DLD1 (cell line): ENCODE measurements around the gene KPNA6.
"Not testable (repeated sequence)": the region's sequence is repeated elsewhere in the genome, so short reads cannot be mapped to it uniquely, and the experiment has no call there.

Source experiments
- in situ Hi-C: cut with HindIII; loops from 2 replicates; pipeline ENCODE4 v1.10.0; 2017; ENCODE audit warnings: low sequenced_read_pairs

The KPNA6 gene

GRCh38 chr1:32107742-32108661 is at the start of gene KPNA6:
Gene KPNA6 (plus strand): TSS chr1:32108056. CDS start chr1:32108131, 75 bp downstream.
- in situ Hi-C loops = no loop called here

GRCh38 chr1:32060914-32061313 is 46.9 kb upstream of the KPNA6 start:
- in situ Hi-C loops = no loop called here

GRCh38 chr1:32062867-32063230 is 45.0 kb upstream of the KPNA6 start:
- in situ Hi-C loops = no loop called here

GRCh38 chr1:32063261-32063681 is 44.6 kb upstream of the KPNA6 start:
- in situ Hi-C loops = no loop called here

GRCh38 chr1:32065613-32066488 is 42.0 kb upstream of the KPNA6 start:
- in situ Hi-C loops = not testable (repeated sequence)

DNA sequence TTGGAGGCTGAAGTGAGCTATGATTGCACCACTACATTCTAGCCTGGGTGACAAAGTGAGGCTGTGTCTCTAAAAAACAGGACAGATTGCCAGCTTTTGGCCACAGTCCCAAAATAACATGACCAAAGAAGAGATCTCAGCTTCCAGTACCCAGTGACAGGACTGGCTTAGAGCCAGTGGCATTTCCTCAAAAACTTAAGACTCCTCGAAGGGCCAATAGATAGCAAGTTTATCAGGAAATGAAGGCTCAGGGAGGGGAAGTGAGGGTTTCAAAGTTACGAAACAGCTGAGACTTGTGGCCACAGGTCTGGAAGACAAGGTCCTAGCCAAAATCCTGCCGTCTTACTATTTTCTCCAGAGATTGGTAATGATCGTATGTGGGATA is 41.4 kb upstream of the KPNA6 start:
- in situ Hi-C loops = no loop called here

GRCh38 chr1:32068957-32069588 is 38.8 kb upstream of the KPNA6 start:
- in situ Hi-C loops = no loop called here

DNA sequence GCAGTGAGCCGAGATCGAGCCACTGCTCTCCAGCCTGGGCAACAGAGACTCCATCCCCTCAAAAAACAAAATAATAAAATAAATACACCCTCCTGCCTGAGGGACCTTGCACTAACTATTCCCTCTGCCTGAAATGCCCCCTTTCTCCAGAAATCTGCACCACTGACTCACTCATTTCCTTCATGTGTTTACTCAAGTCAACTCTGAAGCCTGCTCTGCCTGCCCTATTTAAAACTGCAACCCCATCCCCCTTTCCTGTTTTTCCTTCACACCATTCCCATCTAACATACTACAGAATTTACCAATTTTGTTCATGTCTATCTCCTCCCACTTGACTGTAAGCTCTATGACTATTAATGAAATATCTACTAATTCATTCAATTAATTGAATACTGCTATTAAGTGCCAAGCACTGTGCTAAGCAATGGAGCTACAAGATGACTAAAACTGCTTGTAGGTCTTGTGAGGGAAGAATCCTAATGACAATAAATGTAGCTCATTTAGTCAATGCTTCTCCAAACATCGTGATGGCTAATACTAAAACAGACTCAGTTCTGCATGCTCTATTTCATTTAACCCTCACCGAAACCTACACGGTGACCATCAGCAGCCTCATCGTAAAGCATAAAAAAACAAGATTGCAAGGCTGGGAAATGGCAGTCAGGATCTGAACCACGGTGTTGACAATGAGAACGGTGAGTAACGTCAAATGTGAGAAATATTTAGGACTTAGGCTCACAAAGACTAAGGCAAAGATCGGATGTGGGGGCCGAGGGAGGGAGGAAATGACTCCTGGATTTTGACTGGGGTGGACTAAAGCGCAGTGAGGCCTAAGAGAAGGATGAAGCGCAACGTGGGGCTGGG is 35.9 kb upstream of the KPNA6 start:
- in situ Hi-C loops = no loop called here

DNA sequence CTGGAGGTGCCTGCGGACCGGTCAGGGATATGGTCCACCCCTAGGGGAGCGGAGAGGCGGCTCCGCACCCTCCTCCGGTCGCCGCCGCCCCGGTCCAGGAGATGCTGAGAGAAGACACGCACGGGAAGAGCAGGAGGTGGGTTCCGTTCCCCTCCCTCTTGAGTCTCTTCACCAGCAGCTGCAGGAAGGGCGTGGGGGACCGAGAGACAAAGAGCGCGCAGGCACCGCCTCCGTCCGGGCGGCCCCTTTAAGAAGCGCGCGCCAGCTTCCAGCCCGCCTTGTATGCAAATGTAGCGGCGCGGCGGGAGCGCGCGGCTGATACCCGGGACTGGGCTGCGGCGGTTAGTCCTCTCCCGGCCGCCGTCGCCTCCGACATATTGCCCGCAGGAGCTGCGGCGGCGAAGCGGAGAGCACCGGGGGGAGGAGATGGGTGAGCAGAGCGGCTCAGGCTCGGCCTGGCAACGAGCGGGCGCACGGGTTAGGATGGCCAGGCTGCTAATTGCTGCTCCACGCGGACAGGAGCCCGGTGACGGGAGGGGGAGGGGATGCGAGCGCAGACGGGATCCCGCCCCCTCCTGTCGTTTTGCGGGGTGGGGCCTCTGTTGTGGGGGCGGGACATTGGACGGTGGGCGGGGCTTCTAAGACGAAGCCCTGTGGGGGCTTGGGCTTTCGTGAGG is 35.1 kb upstream of the KPNA6 start, which contains the start of gene TMEM39B:
TSS of gene TMEM39B (plus strand) at position 318 of the 677 bp plus-strand sequence. CDS start at position 427, 109 bp downstream.
- in situ Hi-C loops = no loop called here

DNA sequence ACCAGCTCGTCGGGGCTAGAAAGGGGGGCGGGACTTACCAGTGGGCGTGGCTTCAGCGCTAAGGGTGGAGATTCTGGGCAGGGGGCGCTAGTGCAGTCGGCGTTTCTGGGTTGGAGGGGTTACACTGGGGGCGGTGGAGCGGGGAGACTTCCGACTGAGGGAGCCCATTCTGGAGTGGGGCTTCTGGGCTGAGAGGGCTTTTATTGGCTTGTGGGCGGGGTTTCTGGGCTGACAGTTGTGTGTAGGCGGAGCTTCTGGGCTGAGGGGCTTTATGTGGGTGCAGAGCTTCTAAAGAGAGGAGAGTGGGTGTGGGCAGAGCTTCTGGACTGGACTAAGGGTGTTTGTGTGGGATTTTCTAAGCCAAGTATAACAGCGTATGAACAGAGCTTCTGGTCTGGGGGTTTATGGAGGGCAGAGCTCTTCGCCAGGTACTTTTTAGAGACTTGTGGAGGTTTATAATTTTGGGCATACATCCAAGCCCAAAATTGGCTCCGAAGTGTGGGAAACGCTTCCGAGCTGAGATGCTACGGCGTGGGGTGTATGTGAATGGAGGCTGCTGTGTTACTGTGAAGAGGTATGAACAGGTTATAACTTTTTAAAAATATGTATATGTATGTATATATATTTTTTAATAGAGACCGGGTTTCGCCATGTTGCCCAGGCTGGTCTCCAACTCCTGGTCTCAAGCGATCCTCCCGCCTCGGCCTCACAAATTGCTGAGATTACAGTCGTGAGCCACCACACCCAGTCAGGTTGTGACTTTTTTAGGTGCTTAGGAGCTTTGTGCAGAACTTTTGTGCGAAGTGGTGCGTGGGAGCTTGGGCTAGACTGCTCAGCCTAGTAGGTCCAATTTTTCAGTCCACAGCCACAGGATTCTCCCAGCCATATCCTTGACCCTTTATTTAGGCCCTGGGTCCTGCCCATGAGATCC is 34.3 kb upstream of the KPNA6 start:
- in situ Hi-C loops = no loop called here

DNA sequence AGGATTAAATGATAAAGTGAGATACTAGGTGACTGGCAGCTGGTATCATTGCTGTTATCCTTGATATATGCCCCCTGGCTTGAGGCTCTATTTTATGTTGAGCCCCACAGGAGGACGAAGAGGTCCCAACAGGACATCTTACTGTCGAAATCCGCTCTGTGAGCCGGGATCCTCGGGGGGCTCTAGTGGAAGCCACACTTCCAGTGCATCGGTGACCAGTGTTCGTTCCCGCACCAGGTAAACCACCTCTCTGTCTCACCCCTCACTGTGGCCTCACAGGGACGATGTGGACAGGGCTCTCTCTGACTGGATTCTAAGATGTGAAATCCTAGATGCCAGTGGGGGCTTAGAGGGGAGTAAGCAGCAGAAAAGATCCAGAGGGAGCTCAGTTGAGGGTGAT is 33.0 kb upstream of the KPNA6 start:
- in situ Hi-C loops = no loop called here

DNA sequence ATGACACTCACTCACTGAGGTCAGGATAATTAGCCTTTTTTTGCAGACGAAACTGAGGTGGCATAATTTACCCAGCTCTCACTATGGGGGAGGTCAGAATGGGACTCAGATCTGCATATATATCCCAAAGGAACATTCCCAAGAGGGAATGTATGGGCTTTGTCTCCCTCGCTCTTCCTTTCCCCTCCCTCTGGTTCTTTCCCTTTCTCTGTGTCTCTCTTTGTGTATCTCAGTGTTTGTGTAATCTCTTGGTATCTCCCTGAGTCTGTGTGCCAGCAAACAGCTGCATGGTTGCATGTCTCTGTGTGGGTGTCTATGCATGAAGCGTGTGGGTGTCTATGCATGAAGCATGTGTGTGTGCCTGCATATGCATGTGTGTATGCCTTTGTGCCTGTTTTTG is 30.4 kb upstream of the KPNA6 start:
- in situ Hi-C loops = no loop called here

DNA sequence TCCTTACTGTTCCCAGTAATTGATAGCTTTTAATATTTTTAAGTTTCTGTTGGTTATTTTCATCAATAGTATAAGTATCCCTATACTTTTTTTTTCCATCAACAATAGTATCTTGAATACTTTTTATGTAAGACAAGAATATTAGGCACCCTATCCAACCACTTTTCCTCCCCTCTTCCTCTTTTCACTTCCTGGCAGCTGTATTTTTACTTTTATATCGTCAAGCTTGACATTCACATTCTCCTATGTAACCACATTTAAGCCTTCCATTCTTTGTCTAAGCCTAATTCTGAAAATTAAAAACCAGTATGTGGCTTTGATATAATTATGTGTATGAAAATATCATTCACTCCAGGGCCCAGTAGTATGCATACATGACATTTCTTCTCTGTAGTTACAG is 25.8 kb upstream of the KPNA6 start:
- in situ Hi-C loops = no loop called here

- in situ Hi-C loops = not testable (repeated sequence)
Observed at GRCh38 chr1:32086381-32086780, 21.5 kb upstream of the KPNA6 start.

- in situ Hi-C loops = no loop called here
Observed at GRCh38 chr1:32091176-32091575, 16.7 kb upstream of the KPNA6 start.

DNA sequence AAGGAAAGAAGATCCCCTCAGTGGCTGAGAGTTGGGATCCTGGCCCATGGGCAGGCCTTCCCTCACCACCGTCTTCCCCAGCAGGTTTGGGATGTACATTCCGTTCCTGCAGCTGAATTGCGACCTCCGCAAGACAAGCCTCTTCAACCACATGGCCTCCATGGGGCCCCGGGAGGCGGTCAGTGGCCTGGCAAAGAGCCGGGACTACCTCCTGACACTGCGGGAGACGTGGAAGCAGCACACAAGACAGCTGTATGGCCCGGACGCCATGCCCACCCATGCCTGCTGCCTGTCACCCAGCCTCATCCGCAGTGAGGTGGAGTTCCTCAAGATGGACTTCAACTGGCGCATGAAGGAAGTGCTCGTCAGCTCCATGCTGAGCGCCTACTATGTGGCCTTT is 16.3 kb upstream of the KPNA6 start:
- in situ Hi-C loops = no loop called here

DNA sequence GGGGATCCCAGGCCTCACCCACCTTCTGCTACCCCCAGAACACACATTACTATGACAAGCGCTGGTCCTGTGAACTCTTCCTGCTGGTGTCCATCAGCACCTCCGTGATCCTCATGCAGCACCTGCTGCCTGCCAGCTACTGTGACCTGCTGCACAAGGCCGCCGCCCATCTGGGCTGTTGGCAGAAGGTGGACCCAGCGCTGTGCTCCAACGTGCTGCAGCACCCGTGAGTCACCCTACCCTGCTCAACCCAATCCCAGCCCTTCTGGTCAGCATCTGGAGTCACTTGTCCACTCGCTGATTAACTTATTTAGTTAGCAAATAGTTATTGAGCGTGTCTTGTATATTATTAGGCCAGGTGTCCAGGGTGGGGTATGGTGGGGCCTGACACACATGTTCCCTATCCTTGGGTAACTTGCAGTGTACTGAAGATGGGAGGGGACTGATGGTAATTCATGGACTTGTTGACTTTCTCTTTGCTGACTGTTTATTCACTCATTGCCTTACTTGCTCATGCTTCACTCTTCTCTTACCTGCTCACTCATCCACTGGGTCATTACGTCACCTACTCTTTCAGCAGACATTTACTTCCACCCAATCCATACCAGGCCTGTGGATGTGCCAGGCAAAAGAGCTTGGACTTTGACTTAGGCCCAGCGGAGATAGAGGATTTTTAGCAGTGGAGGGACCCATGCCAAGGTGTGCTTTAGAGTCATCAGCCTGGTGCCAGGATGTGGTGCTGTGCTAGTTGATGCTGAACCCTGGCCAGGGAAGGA is 12.9 kb upstream of the KPNA6 start:
- in situ Hi-C loops = no loop called here

GRCh38 chr1:32099426-32099825 is 8.4 kb upstream of the KPNA6 start:
- in situ Hi-C loops = no loop called here
